Astrocyte of the hippocampus (primary cell): ENCODE measurements around the gene TANC1.

Experiments used
- DNase-seq: peaks from one replicate; pipeline ENCODE4 v3.0.0; 2011; ENCODE audit warnings: low read depth, low spot score

The TANC1 gene

GRCh38 chr2:158994920-158995676, 26.7 kb downstream of the TANC1 start:
- no peak for DNase-seq

- no peak for DNase-seq
Observed at GRCh38 chr2:158995677-158996049, 27.2 kb downstream of the TANC1 start.

- DNase-seq = no peak
Observed at GRCh38 chr2:158996378-158996993, 28.0 kb downstream of the TANC1 start.

- DNase-seq = no peak
Observed at GRCh38 chr2:158997037-158997790, 28.8 kb downstream of the TANC1 start.

- peak; percentile 68 for DNase-seq
Observed at GRCh38 chr2:158998551-158999248, 30.3 kb downstream of the TANC1 start.

GRCh38 chr2:158999458-158999857, 31.0 kb downstream of the TANC1 start:
- peak; percentile 46 for DNase-seq

- DNase-seq = no peak
Observed at GRCh38 chr2:159000072-159000471, 31.6 kb downstream of the TANC1 start.

- no peak for DNase-seq
Observed at GRCh38 chr2:159002462-159003111, 34.1 kb downstream of the TANC1 start.

GRCh38 chr2:159003555-159003954, 35.1 kb downstream of the TANC1 start:
- DNase-seq = no peak

- no peak for DNase-seq
Observed at GRCh38 chr2:159004849-159005248, 36.4 kb downstream of the TANC1 start.

GRCh38 chr2:159009940-159010339, 41.5 kb downstream of the TANC1 start:
- DNase-seq = no peak

GRCh38 chr2:159010340-159010739, 41.9 kb downstream of the TANC1 start:
- DNase-seq = peak; percentile 84

- DNase-seq = no peak
Observed at GRCh38 chr2:159010963-159011362, 42.5 kb downstream of the TANC1 start.

- no peak for DNase-seq
Observed at GRCh38 chr2:159012142-159012541, 43.7 kb downstream of the TANC1 start.

GRCh38 chr2:159013103-159013502, 44.7 kb downstream of the TANC1 start:
- no peak for DNase-seq

GRCh38 chr2:159015174-159015573, 46.7 kb downstream of the TANC1 start:
- DNase-seq = no peak

GRCh38 chr2:159015823-159016222, 47.4 kb downstream of the TANC1 start:
- no peak for DNase-seq

GRCh38 chr2:159017837-159018236, 49.4 kb downstream of the TANC1 start:
- no peak for DNase-seq

- no peak for DNase-seq
Observed at GRCh38 chr2:159019021-159019420, 50.6 kb downstream of the TANC1 start.

GRCh38 chr2:159022019-159022418, 53.6 kb downstream of the TANC1 start:
- DNase-seq = no peak

GRCh38 chr2:159026170-159026569, 57.7 kb downstream of the TANC1 start:
- no peak for DNase-seq

GRCh38 chr2:159028776-159029175, 60.3 kb downstream of the TANC1 start:
- no peak for DNase-seq
